Effector memory CD8-positive, alpha-beta T cell (primary cell): Measurements from ENCODE around the gene PCDHA9.
"Not testable (repeated sequence)": the region's sequence is repeated elsewhere in the genome, so short reads cannot be mapped to it uniquely, and the experiment has no call there.

Experiments
- ATAC-seq: fragments of 150-1000 bp; cut with Tn5 transposase; replicated peaks from 2 replicates; pipeline ENCODE4 v1.10.0; 2021; ENCODE audit warnings: mild to moderate bottlenecking, moderate library complexity
- DNase-seq, 3 experiments: peaks; one replicate each; pipeline ENCODE4 v3.0.0; 2021
- H3K27ac Mint-ChIP-seq, 2 donors: one replicate each; pipeline ENCODE4 v1.8.0; 2022; ENCODE audit warnings: mild to moderate bottlenecking in 2 of 2, mixed read lengths in 2 of 2, moderate library complexity in 2 of 2
- H3K27me3 Mint-ChIP-seq, 2 donors: one replicate each; pipeline ENCODE4 v1.8.0; 2022; ENCODE audit warnings: mixed read lengths in 2 of 2
- H3K36me3 Mint-ChIP-seq: one replicate; pipeline ENCODE4 v1.8.0; 2022; ENCODE audit warnings: mild to moderate bottlenecking, moderate library complexity, mixed read lengths; ENCODE audit not compliant: insufficient read depth
- H3K4me1 Mint-ChIP-seq, 2 donors: one replicate each; pipeline ENCODE4 v1.8.0; 2022; ENCODE audit warnings: low read depth in 2 of 2, mixed read lengths in 2 of 2
- H3K4me3 Mint-ChIP-seq, 2 donors: one replicate each; pipeline ENCODE4 v1.8.0; 2022; ENCODE audit warnings: mild to moderate bottlenecking in 2 of 2, mixed read lengths in 2 of 2, moderate library complexity in 2 of 2
- H3K9me3 Mint-ChIP-seq, 2 donors: one replicate each; pipeline ENCODE4 v1.8.0; 2022; ENCODE audit warnings: mixed read lengths in 2 of 2

Gene PCDHA9

GRCh38 chr5:140849831-140850634 lies 1.9 kb downstream of the PCDHA9 start:
- H3K27me3 Mint-ChIP-seq = peaks cover 14 to 39% of the 10 kb centered on the region in 2 donors
- not testable (repeated sequence) for H3K4me1 Mint-ChIP-seq, H3K36me3 Mint-ChIP-seq, H3K9me3 Mint-ChIP-seq, H3K4me3 Mint-ChIP-seq, H3K27ac Mint-ChIP-seq, DNase-seq, ATAC-seq

- ATAC-seq (no peak), DNase-seq (no peak)
- Mint-ChIP-seq H3K27me3 (peaks cover 5 to 14% of the 10 kb centered on the region in 2 donors), H3K4me1 (no peaks in the 10 kb centered on the region), H3K27ac (no peak within 1 kb of the TSS), H3K9me3 (peaks cover 6 to 7% of the 10 kb centered on the region in 2 donors), H3K36me3 (no peaks in the 10 kb centered on the region), H3K4me3 (no peak within 1 kb of the TSS)
Measured at GRCh38 chr5:140855772-140856674, 7.8 kb downstream of the PCDHA9 start, which contains the start of gene PCDHA10. Gene PCDHA10 (plus strand): TSS chr5:140855897. CDS start chr5:140856049, 152 bp downstream.

GRCh38 chr5:140857177-140857986 lies 9.2 kb downstream of the PCDHA9 start:
- Mint-ChIP-seq H3K27me3 (peaks cover 5 to 19% of the 10 kb centered on the region in 2 donors), H3K4me1 (no peaks in the 10 kb centered on the region), H3K9me3 (peaks cover 6 to 7% of the 10 kb centered on the region in 2 donors), H3K27ac (no peak overlapping the region), H3K4me3 (no peak overlapping the region), H3K36me3 (no peaks in the 10 kb centered on the region)
- DNase-seq (no peak), ATAC-seq (no peak)

- H3K4me1 Mint-ChIP-seq = no peaks in the 10 kb centered on the region
- H3K9me3 Mint-ChIP-seq = peaks cover 6 to 7% of the 10 kb centered on the region in 2 donors
- H3K4me3 Mint-ChIP-seq = no peak overlapping the region
- no peak overlapping the region for H3K27ac Mint-ChIP-seq
- DNase-seq (no peak), ATAC-seq (no peak)
- H3K36me3 Mint-ChIP-seq = no peaks in the 10 kb centered on the region
- peaks cover 5 to 17% of the 10 kb centered on the region in 2 donors for H3K27me3 Mint-ChIP-seq
Measured at GRCh38 chr5:140857987-140858240, 9.7 kb downstream of the PCDHA9 start.

- Mint-ChIP-seq H3K4me3 (no peak overlapping the region), H3K27me3 (peaks cover 9 to 10% of the 10 kb centered on the region in 2 donors), H3K36me3 (no peaks in the 10 kb centered on the region), H3K9me3 (no peaks in the 10 kb centered on the region), H3K27ac (no peak overlapping the region), H3K4me1 (no peaks in the 10 kb centered on the region)
- no peak for ATAC-seq
- DNase-seq = no peak
Measured at GRCh38 chr5:140862441-140863295, 14.5 kb downstream of the PCDHA9 start.

GRCh38 chr5:140868721-140869554 lies 20.8 kb downstream of the PCDHA9 start, which contains the start of gene PCDHA11:
Gene PCDHA11 (plus strand): TSS chr5:140868957. CDS start chr5:140869104, 147 bp downstream.
- no peak for DNase-seq
- no peaks in the 10 kb centered on the region for H3K36me3 Mint-ChIP-seq
- H3K4me1 Mint-ChIP-seq = no peaks in the 10 kb centered on the region
- H3K4me3 Mint-ChIP-seq = no peak within 1 kb of the TSS
- no peak for ATAC-seq
- H3K9me3 Mint-ChIP-seq = peaks cover 0 to 2% of the 10 kb centered on the region in 2 donors
- peaks cover 2 to 9% of the 10 kb centered on the region in 2 donors for H3K27me3 Mint-ChIP-seq
- H3K27ac Mint-ChIP-seq = no peak within 1 kb of the TSS

GRCh38 chr5:140869555-140869886 lies 21.3 kb downstream of the PCDHA9 start:
- peaks cover 0 to 2% of the 10 kb centered on the region in 2 donors for H3K9me3 Mint-ChIP-seq
- H3K27me3 Mint-ChIP-seq = peaks cover 6 to 8% of the 10 kb centered on the region in 2 donors
- no peak for ATAC-seq
- no peak overlapping the region for H3K27ac Mint-ChIP-seq
- no peaks in the 10 kb centered on the region for H3K4me1 Mint-ChIP-seq
- no peaks in the 10 kb centered on the region for H3K36me3 Mint-ChIP-seq
- DNase-seq = no peak
- no peak overlapping the region for H3K4me3 Mint-ChIP-seq

GRCh38 chr5:140870221-140871201 lies 22.3 kb downstream of the PCDHA9 start:
- Mint-ChIP-seq H3K4me1 (no peaks in the 10 kb centered on the region), H3K36me3 (no peaks in the 10 kb centered on the region), H3K4me3 (no peak overlapping the region), H3K27me3 (peaks cover 4 to 9% of the 10 kb centered on the region in 2 donors), H3K27ac (no peak overlapping the region), H3K9me3 (peaks cover 0 to 2% of the 10 kb centered on the region in 2 donors)
- ATAC-seq (no peak), DNase-seq (no peak)

GRCh38 chr5:140875085-140876065 lies 27.2 kb downstream of the PCDHA9 start, which contains the start of gene PCDHA12:
Gene PCDHA12 (plus strand): TSS chr5:140875308. CDS start chr5:140875473, 165 bp downstream.
- no peak for ATAC-seq
- DNase-seq = no peak
- Mint-ChIP-seq H3K36me3 (no peaks in the 10 kb centered on the region), H3K4me1 (no peaks in the 10 kb centered on the region), H3K27ac (no peak within 1 kb of the TSS), H3K9me3 (no peaks in the 10 kb centered on the region), H3K27me3 (peaks cover 9 to 11% of the 10 kb centered on the region in 2 donors), H3K4me3 (no peak within 1 kb of the TSS)

GRCh38 chr5:140876541-140877261 lies 28.5 kb downstream of the PCDHA9 start:
- not testable (repeated sequence) for H3K4me1 Mint-ChIP-seq, ATAC-seq, H3K36me3 Mint-ChIP-seq, H3K27ac Mint-ChIP-seq, DNase-seq, H3K9me3 Mint-ChIP-seq, H3K4me3 Mint-ChIP-seq
- peaks cover 16 to 20% of the 10 kb centered on the region in 2 donors for H3K27me3 Mint-ChIP-seq
